NCI-H2171 treated with DMSO at 0.1 percent for 48 hours (cell line): Measurements from ENCODE around the gene TMEM108.

Source experiments
- DNase-seq: peaks from one replicate; lab custom pipeline; 2025; lab: John Stamatoyannopoulos, UW

TMEM108 gene

GRCh38 chr3:133280586-133280985, 242.4 kb downstream of the TMEM108 start:
- DNase-seq: peak; percentile 60

DNA sequence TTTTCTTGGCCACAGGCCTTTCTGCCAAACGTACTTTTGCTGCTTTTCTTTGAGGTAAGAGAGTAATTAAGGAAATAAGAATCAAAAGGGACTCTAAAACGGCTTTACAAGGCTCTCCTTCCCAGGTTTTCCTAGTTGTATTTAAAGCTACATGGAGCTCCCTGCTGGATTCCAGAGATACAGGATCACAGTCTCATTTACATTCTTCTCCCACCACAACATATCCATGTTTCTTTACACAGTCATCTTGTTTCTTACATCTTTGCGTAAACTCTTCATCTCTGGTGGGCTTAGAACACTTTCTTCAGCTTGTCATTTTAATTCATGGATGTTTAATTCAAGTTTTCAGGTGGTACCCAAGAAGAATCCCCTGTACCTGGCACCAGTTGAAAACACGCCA, 244.0 kb downstream of the TMEM108 start:
- DNase-seq: no peak

DNA sequence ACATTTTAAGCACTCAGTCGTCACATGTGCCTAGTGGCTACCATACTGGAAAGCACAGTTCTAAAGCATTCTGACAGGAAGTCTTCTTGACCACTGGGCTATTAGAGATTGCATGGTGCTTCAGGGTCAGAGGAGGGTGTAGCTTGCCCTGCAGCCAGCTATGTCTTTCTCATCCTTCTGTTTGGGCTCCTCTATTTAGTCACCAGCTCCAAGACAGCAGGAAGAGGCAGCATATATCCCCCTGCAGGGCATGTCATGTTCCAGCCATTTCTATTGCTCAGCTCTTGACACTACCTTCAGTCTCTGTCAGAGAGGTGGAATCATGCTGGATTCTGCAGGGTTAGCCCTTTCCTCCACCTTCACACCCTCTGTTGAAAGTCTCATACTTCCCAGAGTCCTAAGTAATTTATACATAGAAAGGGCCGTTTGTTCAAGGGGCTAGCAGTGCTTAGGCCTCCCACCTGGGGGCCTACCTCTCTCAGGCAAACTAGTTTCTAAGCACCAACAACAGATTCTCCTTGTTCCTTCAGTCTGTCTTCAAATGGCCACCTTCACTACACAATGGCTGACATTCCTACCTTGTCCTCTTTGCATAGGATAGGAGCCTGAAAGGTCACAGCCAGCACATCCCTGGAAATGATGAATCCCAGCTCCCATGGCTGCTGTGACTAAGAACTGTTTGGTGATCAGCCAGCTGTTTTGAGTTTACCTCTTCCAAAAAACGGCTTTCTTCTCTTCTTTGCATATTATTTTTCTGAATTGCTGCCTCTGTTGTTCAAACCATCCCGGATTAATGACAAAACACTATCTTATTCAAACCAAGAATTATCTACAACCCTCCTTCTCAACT, 246.0 kb downstream of the TMEM108 start:
- DNase-seq: no peak

GRCh38 chr3:133289322-133289721, 251.1 kb downstream of the TMEM108 start:
- no peak for DNase-seq

DNA sequence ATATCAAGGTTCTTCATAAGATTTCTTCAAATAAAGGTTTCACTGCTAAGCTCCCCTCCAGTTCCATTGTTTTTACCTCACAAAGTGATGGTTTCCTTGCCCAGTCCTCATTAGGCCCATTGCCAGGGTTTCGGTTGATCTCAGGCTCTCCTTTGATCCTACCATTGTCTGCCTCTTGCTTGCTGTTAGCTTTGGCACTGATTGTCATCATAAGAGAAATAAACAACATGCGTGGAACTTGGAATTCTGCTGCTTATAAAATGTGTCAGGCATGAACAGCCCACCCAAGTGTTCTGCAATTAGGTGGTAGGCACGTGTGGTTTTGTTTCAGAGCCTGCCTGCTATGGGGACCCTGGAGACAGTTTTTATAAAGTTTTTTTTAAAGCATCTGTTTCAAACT, 254.1 kb downstream of the TMEM108 start:
- DNase-seq: no peak

DNA sequence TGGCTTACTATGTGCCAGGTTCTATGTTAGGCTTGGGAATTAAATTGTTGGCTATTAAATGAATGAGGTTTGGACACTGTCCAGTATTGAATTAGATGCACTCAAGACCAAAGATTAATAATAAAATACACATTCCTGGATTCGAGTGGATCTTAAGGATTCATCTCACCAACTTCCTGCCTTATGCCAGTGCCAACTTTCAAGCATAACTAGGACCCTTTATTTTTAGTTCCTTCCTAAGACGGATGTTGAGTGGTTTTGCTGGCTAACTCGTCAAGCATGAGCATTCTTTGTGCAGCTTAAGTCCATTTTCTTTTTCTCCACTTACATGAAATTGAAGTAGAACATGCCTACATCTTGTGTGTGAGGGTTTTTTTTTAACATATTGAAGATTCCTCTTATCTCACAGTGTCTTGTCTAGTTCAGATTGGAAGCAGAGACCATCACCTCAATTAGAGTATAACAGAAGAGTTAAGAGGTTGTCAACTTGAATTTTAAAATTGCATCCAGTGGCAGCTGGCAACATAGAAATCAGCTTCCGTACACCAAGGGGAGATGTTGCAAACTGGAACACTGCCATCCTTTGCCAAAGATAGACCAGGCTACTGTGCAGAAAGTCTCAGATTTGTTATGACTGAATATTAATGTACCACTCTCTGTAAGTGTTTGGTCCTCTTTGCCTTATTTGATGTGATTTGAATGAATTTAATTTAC, 255.4 kb downstream of the TMEM108 start:
- DNase-seq: peak; percentile 57

GRCh38 chr3:133294253-133294652, 256.1 kb downstream of the TMEM108 start:
- no peak for DNase-seq

GRCh38 chr3:133295199-133295901, 257.2 kb downstream of the TMEM108 start:
- peak; percentile 70 for DNase-seq

DNA sequence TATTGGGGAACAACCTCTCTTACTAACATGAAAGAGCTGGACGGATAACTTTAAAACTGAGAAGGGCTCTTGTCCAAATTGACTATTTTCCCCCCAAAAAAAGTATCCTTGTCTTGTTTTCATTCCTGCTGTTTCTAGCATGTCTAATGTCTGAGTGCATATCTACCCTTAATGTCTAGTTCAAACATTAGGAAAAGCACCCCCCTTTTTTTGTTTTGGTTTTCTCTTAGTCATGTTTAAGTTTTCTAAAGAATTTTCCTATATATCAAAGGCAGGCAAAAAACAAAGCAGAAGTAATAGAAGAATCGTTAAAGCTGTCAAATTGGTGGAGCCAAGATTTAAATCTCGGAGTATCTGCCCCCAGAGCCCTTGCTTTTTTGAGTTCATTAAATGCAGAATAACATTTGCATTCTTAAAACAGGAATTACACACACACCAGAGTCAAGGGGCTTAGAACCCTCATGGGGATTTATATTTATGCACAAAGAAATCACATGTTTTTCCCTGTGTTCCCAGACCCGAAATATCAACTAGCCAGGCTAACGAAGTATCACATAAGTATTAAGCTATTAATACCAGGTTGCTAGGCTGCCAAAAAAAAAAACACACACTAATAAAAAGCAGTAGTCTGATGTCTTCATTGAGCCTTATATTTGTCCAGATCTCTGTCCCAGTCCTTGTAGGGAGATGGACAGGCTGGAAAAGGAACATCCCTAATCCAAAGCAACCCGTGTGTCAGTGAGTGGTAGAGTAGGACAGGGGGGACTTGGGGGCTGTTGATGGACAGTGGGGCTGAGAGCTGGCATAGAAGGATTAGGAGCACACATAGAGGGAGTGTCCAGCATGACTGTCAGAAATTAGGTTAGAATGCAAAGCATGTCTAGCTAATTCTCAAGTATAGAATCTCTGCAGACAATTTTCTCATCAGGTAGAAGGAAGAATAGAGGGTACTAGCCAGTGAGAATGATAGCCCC, 258.0 kb downstream of the TMEM108 start:
- no peak for DNase-seq

DNA sequence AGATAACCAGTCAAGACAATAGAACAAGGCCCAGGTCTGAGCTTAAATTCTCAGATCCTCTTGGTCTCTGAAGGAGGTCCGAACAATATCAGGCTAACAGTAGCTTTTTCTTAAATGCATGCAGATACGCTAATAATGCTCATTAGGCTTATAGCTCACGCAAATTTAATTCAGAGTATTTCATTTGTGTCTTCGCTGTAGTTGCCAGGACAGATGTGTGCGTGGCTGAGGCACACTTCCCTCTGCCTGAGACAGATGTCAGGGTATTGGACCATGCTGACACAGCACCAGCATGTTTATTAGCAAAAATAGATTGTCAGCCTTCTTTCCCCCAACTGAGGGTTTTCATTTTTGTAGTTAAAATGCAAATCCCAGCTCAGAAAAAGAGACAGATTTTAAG, 258.8 kb downstream of the TMEM108 start:
- peak; percentile 6 for DNase-seq

DNA sequence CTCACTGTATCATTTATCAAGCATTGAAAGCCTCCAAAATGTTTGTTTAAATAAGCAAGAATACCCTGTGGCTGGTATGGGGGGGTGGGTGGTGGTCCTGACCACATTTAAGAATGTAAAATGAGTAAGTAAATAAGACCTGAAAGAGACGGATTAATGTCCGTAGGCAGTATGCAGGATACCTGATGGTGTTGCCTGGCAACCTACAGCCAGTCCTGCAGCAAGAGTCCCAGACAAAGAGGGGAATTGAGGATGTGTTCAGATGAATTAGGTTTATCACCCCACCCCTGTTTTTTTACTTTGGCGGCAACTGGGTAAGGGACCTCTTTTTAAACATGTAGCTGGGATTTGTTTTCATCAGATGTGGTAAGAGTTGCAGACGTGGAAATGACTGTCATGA, 261.9 kb downstream of the TMEM108 start:
- no peak for DNase-seq

- no peak for DNase-seq
Observed at GRCh38 chr3:133301194-133301593, 263.0 kb downstream of the TMEM108 start.

GRCh38 chr3:133301731-133302130, 263.5 kb downstream of the TMEM108 start:
- DNase-seq: no peak

DNA sequence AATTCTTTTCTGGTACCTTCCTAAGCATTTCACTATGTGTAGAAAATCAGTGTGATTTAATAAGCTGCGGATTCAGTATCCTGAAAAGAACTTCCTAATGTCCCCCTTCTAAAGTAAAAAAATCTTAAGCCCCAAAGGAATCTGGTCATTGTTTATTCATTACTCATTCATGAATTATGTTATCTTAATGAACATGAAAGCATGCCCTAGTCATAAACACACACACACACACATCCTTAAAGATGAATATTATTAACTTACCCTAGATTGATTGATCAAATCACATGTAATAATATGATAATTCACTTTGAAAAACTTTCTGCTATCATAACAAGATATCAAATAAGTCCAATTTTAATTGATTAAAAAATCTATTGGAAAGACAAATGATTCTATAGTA, 265.2 kb downstream of the TMEM108 start:
- no peak for DNase-seq

DNA sequence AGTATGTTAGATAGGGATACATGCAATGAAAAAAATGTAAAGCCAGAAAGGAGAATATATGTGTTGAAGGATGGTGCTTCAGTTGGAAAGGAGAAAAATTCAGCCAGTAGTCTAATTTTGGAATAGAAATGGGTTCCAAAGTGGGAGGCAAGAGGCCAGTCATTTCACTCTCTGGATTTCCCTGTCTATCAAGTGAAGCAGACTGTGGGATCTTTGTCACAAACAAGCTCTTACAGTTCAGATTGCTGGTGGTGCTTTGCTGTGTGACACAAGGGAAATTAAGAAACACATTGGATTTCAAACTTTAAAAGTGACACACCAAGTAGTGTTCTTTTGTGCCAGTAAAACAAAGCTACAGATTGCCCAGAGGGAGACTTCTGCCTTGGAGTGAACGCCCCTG, 279.7 kb downstream of the TMEM108 start:
- no peak for DNase-seq

GRCh38 chr3:133328373-133328772, 290.2 kb downstream of the TMEM108 start:
- no peak for DNase-seq

DNA sequence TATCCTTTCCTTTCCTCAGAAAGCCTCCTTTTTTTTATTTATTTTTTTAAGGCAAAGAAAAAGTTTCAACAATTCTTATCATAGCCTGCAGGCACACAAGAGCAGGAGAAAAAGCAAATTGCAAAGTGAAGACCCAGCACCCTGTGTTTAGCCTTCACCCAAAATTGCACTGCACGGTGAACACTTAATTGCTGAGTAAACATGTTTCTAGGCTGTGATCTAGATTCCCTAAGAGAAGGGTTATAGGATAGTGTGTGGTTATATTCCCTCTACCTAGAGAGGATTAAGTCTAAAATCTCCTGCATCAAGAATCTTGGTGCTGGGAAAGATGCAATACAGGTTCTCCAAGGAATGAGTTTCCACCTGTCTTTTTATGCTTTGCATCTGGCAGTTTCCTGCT, 291.4 kb downstream of the TMEM108 start:
- no peak for DNase-seq

- DNase-seq: peak; percentile 59
Observed at GRCh38 chr3:133330065-133330464, 291.9 kb downstream of the TMEM108 start.

GRCh38 chr3:133330522-133330921, 292.3 kb downstream of the TMEM108 start:
- no peak for DNase-seq

- DNase-seq: no peak
Observed at GRCh38 chr3:133354721-133355120, 316.5 kb downstream of the TMEM108 start.

- DNase-seq: no peak
Observed at GRCh38 chr3:133360476-133360875, 322.3 kb downstream of the TMEM108 start.

- DNase-seq: no peak
Observed at GRCh38 chr3:133361011-133361410, 322.8 kb downstream of the TMEM108 start.
